ENCODE data around the gene SIKE1. TPM values are rescaled to one million over a fixed set of nuclear protein-coding genes. Genes with fewer than 3 reads are reported as not detected.

SIKE1 gene
- total RNA-seq, 1 experiment from 2014 or later, result 104 TPM

DNA sequence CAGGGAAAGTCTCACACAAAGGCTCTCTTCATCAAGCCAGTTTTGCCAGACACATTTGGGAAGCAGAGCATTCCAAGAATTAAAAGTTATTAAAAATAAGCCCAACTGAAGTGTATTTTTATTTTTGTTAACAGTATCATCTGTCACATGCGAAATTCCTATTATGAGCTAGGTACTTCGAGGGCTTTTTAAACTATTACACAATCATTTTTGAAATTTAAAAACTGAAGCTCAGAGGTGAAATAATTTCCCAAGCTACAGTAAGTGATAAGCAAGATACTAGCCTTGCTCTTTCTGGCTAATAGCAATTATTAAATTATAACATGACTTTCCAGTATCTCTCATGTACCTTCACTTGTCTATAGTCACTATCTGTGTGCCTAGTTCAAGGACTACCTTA, 51.9 kb downstream of the SIKE1 start:
- no TSS peak for BruUV-seq (replicated peaks)
- no peaks in the 10 kb centered on the region for H3K9me3 ChIP-seq (ENCODE audit: low read length)
- no peaks in the 10 kb centered on the region for H3F3A ChIP-seq (ENCODE audit: low read length, unreplicated experiment)
- CTCF ChIA-PET, result no interaction called here
- H2AFZ ChIP-seq (ENCODE audit: low read length), result no peak overlapping the region
- TF ChIP-seq, protein P1, sequence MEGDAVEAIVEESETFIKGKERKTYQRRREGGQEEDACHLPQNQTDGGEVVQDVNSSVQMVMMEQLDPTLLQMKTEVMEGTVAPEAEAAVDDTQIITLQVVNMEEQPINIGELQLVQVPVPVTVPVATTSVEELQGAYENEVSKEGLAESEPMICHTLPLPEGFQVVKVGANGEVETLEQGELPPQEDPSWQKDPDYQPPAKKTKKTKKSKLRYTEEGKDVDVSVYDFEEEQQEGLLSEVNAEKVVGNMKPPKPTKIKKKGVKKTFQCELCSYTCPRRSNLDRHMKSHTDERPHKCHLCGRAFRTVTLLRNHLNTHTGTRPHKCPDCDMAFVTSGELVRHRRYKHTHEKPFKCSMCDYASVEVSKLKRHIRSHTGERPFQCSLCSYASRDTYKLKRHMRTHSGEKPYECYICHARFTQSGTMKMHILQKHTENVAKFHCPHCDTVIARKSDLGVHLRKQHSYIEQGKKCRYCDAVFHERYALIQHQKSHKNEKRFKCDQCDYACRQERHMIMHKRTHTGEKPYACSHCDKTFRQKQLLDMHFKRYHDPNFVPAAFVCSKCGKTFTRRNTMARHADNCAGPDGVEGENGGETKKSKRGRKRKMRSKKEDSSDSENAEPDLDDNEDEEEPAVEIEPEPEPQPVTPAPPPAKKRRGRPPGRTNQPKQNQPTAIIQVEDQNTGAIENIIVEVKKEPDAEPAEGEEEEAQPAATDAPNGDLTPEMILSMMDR (conservative IDR thresholded peaks at IDR 0.05; ENCODE audit: low read depth, low read length), result no peak
- TF ChIP-seq EZH2 (IDR thresholded peaks at IDR 0.05; ENCODE audit: low read length, unreplicated experiment), result no peak
- TF ChIP-seq EZH2phosphoT487 (IDR thresholded peaks at IDR 0.05; ENCODE audit: borderline replicate concordance, low read length), result no peak
- H3K9ac ChIP-seq (ENCODE audit: low read length), result no peak overlapping the region
- H3K27ac ChIP-seq (ENCODE audit: low read length), result no peak overlapping the region
- peaks cover 93% of the 10 kb centered on the region for H3K36me3 ChIP-seq (ENCODE audit: low read depth, low read length)
- H3K4me3 ChIP-seq (ENCODE audit: low read length), result no peak overlapping the region
- H3K79me2 ChIP-seq (ENCODE audit: low read length), result peaks cover 4% of the 10 kb centered on the region; the same call in 1 of the 2 replicates
- no peak for DNase-seq
- no peak for ATAC-seq
- H3K4me2 ChIP-seq (ENCODE audit: low read length), result no peak overlapping the region
- POLR2A ChIA-PET (ENCODE audit: unreplicated experiment), result interaction anchor here (0.6 kb wide), 1 partner anchor 29 kb away, joined by 4 read pairs; no protein-coding TSS in a partner anchor
- no peaks in the 10 kb centered on the region for H3K9me2 ChIP-seq (replicated peaks; ENCODE audit: low read length)
- intact Hi-C loops (cut with micrococcal nuclease), result no loop called here
- H4K20me1 ChIP-seq (ENCODE audit: low read length), result no peaks in the 10 kb centered on the region; the same call in 1 of the 2 replicates
- H3K4me1 ChIP-seq (ENCODE audit: insufficient read depth, low read length), result no peaks in the 10 kb centered on the region
- H3K27me3 ChIP-seq (ENCODE audit: low read length), result no peaks in the 10 kb centered on the region

DNA sequence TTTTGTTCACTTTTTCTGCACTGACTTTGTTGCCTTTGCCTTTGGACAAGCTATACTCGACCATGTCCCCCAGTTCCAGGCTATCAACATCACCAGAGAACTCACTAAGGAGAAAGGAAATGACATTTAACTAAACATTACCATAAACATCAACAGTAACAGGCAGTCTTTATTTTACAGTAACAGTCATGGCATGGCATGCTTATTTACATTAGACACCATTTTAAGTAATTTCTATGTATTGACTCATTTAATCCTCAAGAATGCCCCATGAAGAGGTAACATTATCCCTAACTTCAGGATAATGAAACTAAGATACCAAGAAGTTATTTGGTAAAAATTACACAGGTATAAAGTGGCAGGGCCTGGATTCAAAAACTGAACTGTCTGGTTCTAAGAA, 55.3 kb downstream of the SIKE1 start:
- Histone ChIP-seq H3K79me2 (ENCODE audit: low read length) (peaks cover 4% of the 10 kb centered on the region; the same call in 1 of the 2 replicates), H2AFZ (ENCODE audit: low read length) (no peak overlapping the region), H3K27ac (ENCODE audit: low read length) (no peak overlapping the region), H3K4me3 (ENCODE audit: low read length) (no peak overlapping the region), H3K4me2 (ENCODE audit: low read length) (no peak overlapping the region), H3K9ac (ENCODE audit: low read length) (no peak overlapping the region), H3K4me1 (ENCODE audit: insufficient read depth, low read length) (peaks cover 4% of the 10 kb centered on the region), H3K36me3 (ENCODE audit: low read depth, low read length) (peaks cover 92% of the 10 kb centered on the region), H3F3A (ENCODE audit: low read length, unreplicated experiment) (no peaks in the 10 kb centered on the region), H3K9me3 (ENCODE audit: low read length) (no peaks in the 10 kb centered on the region), H3K9me2 (replicated peaks; ENCODE audit: low read length) (no peaks in the 10 kb centered on the region), H3K27me3 (ENCODE audit: low read length) (no peaks in the 10 kb centered on the region), H4K20me1 (ENCODE audit: low read length) (no peaks in the 10 kb centered on the region)
- intact Hi-C loops (cut with micrococcal nuclease), result no loop called here
- ChIA-PET POLR2A (ENCODE audit: unreplicated experiment) (no interaction called here), CTCF (no interaction called here)
- BruUV-seq (replicated peaks), result no TSS peak
- DNase-seq (no peak), ATAC-seq (no peak)
- TF ChIP-seq, protein P1 (conservative IDR thresholded peaks at IDR 0.05; ENCODE audit: low read depth, low read length), result no peak
- TF ChIP-seq EZH2phosphoT487 (IDR thresholded peaks at IDR 0.05; ENCODE audit: borderline replicate concordance, low read length), result no peak
- no peak for TF ChIP-seq EZH2 (IDR thresholded peaks at IDR 0.05; ENCODE audit: low read length, unreplicated experiment)

DNA sequence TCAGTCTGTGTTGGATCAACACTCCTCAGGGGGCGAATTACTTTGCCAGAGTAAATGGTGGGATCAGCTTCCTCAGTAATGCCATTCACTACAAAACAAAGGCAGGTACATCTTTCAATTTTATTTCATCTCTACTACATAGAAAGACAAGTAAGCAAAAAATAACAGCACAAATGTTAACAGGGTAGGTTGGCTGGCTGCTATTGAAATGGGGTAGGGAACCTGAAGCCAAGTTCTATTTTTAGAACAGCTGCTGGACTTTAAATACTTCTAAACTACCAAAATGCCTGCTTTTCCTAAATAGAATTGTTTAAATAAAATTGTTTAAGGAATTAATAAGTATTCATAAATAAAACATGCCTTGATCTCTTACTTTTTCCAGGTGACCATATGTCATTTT, 56.6 kb downstream of the SIKE1 start:
- Histone ChIP-seq H3K9me2 (replicated peaks; ENCODE audit: low read length) (no peaks in the 10 kb centered on the region), H3K4me1 (ENCODE audit: insufficient read depth, low read length) (peaks cover 17% of the 10 kb centered on the region), H3K4me2 (ENCODE audit: low read length) (no peak overlapping the region), H3F3A (ENCODE audit: low read length, unreplicated experiment) (no peaks in the 10 kb centered on the region), H2AFZ (ENCODE audit: low read length) (no peak overlapping the region), H3K79me2 (ENCODE audit: low read length) (no peaks in the 10 kb centered on the region), H4K20me1 (ENCODE audit: low read length) (no peaks in the 10 kb centered on the region), H3K27me3 (ENCODE audit: low read length) (no peaks in the 10 kb centered on the region), H3K4me3 (ENCODE audit: low read length) (no peak overlapping the region), H3K36me3 (ENCODE audit: low read depth, low read length) (peaks cover 94% of the 10 kb centered on the region), H3K9me3 (ENCODE audit: low read length) (no peaks in the 10 kb centered on the region), H3K27ac (ENCODE audit: low read length) (no peak overlapping the region), H3K9ac (ENCODE audit: low read length) (no peak overlapping the region)
- intact Hi-C loops (cut with micrococcal nuclease), result no loop called here
- TF ChIP-seq EZH2 (IDR thresholded peaks at IDR 0.05; ENCODE audit: low read length, unreplicated experiment) (no peak), EZH2phosphoT487 (IDR thresholded peaks at IDR 0.05; ENCODE audit: borderline replicate concordance, low read length) (no peak)
- TF ChIP-seq, protein P1 (conservative IDR thresholded peaks at IDR 0.05; ENCODE audit: low read depth, low read length), result no peak
- CTCF ChIA-PET, result no interaction called here
- DNase-seq (no peak), ATAC-seq (no peak)
- POLR2A ChIA-PET (ENCODE audit: unreplicated experiment), result no interaction called here
- BruUV-seq (replicated peaks), result no TSS peak

Data from PC-3 (cell line).